Stomach smooth muscle (tissue), 2 donors: ENCODE measurements around the gene BAG2.

ENCODE experiments used
- H3K27ac ChIP-seq: one replicate; pipeline ENCODE4 v1.7.0; 2013; ENCODE audit warnings: mild to moderate bottlenecking, low read length, inconsistent platforms
- H3K27me3 ChIP-seq, 2 donors: one replicate each; pipeline ENCODE4 v1.7.0; 2013; ENCODE audit warnings: low read length in 2 of 2; ENCODE audit not compliant: insufficient read depth in 2 of 2, control insufficient read depth in 1 of 2
- H3K36me3 ChIP-seq, 2 donors: one replicate each; pipeline ENCODE4 v1.7.0; 2013; ENCODE audit warnings: low read length in 2 of 2; ENCODE audit not compliant: control insufficient read depth in 2 of 2, insufficient read depth in 2 of 2
- H3K4me1 ChIP-seq: one replicate; pipeline ENCODE4 v1.7.0; 2013; ENCODE audit warnings: low read length; ENCODE audit not compliant: control insufficient read depth, insufficient read depth
- H3K4me3 ChIP-seq, 2 donors: one replicate each; pipeline ENCODE4 v1.7.0; 2013; ENCODE audit warnings: low read length in 2 of 2
- H3K9ac ChIP-seq, 2 donors: one replicate each; pipeline ENCODE4 v1.7.0; 2013; ENCODE audit warnings: low read length in 2 of 2, mild to moderate bottlenecking in 1 of 2
- H3K9me3 ChIP-seq, 2 donors: one replicate each; pipeline ENCODE4 v1.7.0; 2013; ENCODE audit warnings: low read length in 2 of 2; ENCODE audit not compliant: control insufficient read depth in 2 of 2
- donor health status: healthy.
- donor health status: Pancreatic carcinoma.

BAG2 gene

GRCh38 chr6:57172136-57173055 lies at the start of gene BAG2:
Gene BAG2 (plus strand): TSS chr6:57172326. CDS start chr6:57172698, 372 bp downstream.
- H3K9ac ChIP-seq, result peak within 1 kb of the TSS; percentile 96 to 99
- no peaks in the 10 kb centered on the region for H3K9me3 ChIP-seq
- H3K4me3 ChIP-seq, result peak within 1 kb of the TSS; percentile 87 to 97
- H3K4me1 ChIP-seq, result peaks cover 14% of the 10 kb centered on the region
- H3K36me3 ChIP-seq, result peaks cover 0 to 1% of the 10 kb centered on the region in 2 donors
- no peaks in the 10 kb centered on the region for H3K27me3 ChIP-seq
- peak within 1 kb of the TSS; percentile 95 for H3K27ac ChIP-seq

- no peaks in the 10 kb centered on the region for H3K27me3 ChIP-seq
- H3K4me3 ChIP-seq, result no peak overlapping the region
- no peaks in the 10 kb centered on the region for H3K36me3 ChIP-seq
- no peak overlapping the region for H3K27ac ChIP-seq
- no peaks in the 10 kb centered on the region for H3K9me3 ChIP-seq
- no peaks in the 10 kb centered on the region for H3K4me1 ChIP-seq
- H3K9ac ChIP-seq, result no peak overlapping the region
These were observed 49.0 kb upstream of the BAG2 start for GRCh38 chr6:57123111-57123510.

GRCh38 chr6:57127763-57128162 lies 44.4 kb upstream of the BAG2 start:
- no peak overlapping the region for H3K27ac ChIP-seq
- H3K4me1 ChIP-seq, result no peaks in the 10 kb centered on the region
- H3K36me3 ChIP-seq, result peaks cover 0 to 4% of the 10 kb centered on the region in 2 donors
- H3K4me3 ChIP-seq, result no peak overlapping the region
- H3K9me3 ChIP-seq, result no peaks in the 10 kb centered on the region
- no peaks in the 10 kb centered on the region for H3K27me3 ChIP-seq
- no peak overlapping the region for H3K9ac ChIP-seq

- no peak overlapping the region for H3K9ac ChIP-seq
- no peaks in the 10 kb centered on the region for H3K9me3 ChIP-seq
- no peaks in the 10 kb centered on the region for H3K4me1 ChIP-seq
- H3K36me3 ChIP-seq, result peaks cover 6 to 10% of the 10 kb centered on the region in 2 donors
- H3K27me3 ChIP-seq, result no peaks in the 10 kb centered on the region
- H3K4me3 ChIP-seq, result no peak overlapping the region
- no peak overlapping the region for H3K27ac ChIP-seq
These were observed 41.4 kb upstream of the BAG2 start for GRCh38 chr6:57130661-57131177.

- Histone ChIP-seq H3K9ac (no peak overlapping the region), H3K9me3 (no peaks in the 10 kb centered on the region), H3K36me3 (peaks cover 10 to 14% of the 10 kb centered on the region in 2 donors), H3K27me3 (no peaks in the 10 kb centered on the region), H3K4me3 (no peak overlapping the region), H3K4me1 (no peaks in the 10 kb centered on the region), H3K27ac (no peak overlapping the region)
These were observed 37.2 kb upstream of the BAG2 start for GRCh38 chr6:57134954-57135353.

GRCh38 chr6:57135885-57136284 lies 36.2 kb upstream of the BAG2 start:
- Histone ChIP-seq H3K27ac (no peak overlapping the region), H3K9ac (no peak overlapping the region), H3K4me1 (no peaks in the 10 kb centered on the region), H3K9me3 (no peaks in the 10 kb centered on the region), H3K4me3 (no peak overlapping the region), H3K36me3 (peaks cover 10 to 12% of the 10 kb centered on the region in 2 donors), H3K27me3 (no peaks in the 10 kb centered on the region)

GRCh38 chr6:57137350-57137749 lies 34.8 kb upstream of the BAG2 start:
- H3K27me3 ChIP-seq, result no peaks in the 10 kb centered on the region
- no peak overlapping the region for H3K4me3 ChIP-seq
- H3K4me1 ChIP-seq, result no peaks in the 10 kb centered on the region
- no peak overlapping the region for H3K9ac ChIP-seq
- peaks cover 12 to 18% of the 10 kb centered on the region in 2 donors for H3K36me3 ChIP-seq
- H3K9me3 ChIP-seq, result no peaks in the 10 kb centered on the region
- no peak overlapping the region for H3K27ac ChIP-seq

GRCh38 chr6:57138026-57138425 lies 34.1 kb upstream of the BAG2 start:
- Histone ChIP-seq H3K4me1 (no peaks in the 10 kb centered on the region), H3K9ac (no peak overlapping the region), H3K9me3 (no peaks in the 10 kb centered on the region), H3K27me3 (no peaks in the 10 kb centered on the region), H3K27ac (no peak overlapping the region), H3K36me3 (peaks cover 14 to 22% of the 10 kb centered on the region in 2 donors), H3K4me3 (no peak overlapping the region)

- H3K27ac ChIP-seq, result no peak overlapping the region
- no peak overlapping the region for H3K4me3 ChIP-seq
- no peaks in the 10 kb centered on the region for H3K9me3 ChIP-seq
- no peaks in the 10 kb centered on the region for H3K27me3 ChIP-seq
- peaks cover 8 to 16% of the 10 kb centered on the region in 2 donors for H3K36me3 ChIP-seq
- H3K4me1 ChIP-seq, result no peaks in the 10 kb centered on the region
- H3K9ac ChIP-seq, result no peak overlapping the region
These were observed 30.5 kb upstream of the BAG2 start for GRCh38 chr6:57141451-57142177.

- Histone ChIP-seq H3K4me3 (no peak overlapping the region), H3K4me1 (no peaks in the 10 kb centered on the region), H3K9ac (no peak overlapping the region), H3K27ac (no peak overlapping the region), H3K9me3 (no peaks in the 10 kb centered on the region), H3K36me3 (peaks cover 8 to 18% of the 10 kb centered on the region in 2 donors), H3K27me3 (no peaks in the 10 kb centered on the region)
These were observed 30.0 kb upstream of the BAG2 start for GRCh38 chr6:57142178-57142525.
